DMS153 treated with DMSO at 0.1 percent for 48 hours (cell line): ENCODE measurements around the gene GALNT13.

ENCODE experiments used
- DNase-seq: peaks from one replicate; lab custom pipeline; 2025; ENCODE audit not compliant: unreplicated experiment; lab: John Stamatoyannopoulos, UW

The GALNT13 gene

GRCh38 chr2:154097833-154098398, 226.2 kb downstream of the GALNT13 start:
- DNase-seq: no peak

- no peak for DNase-seq
Measured at GRCh38 chr2:154120706-154121105, 249.0 kb downstream of the GALNT13 start.

GRCh38 chr2:154125891-154126290, 254.2 kb downstream of the GALNT13 start:
- DNase-seq: no peak

- no peak for DNase-seq
Measured at GRCh38 chr2:154130821-154131220, 259.1 kb downstream of the GALNT13 start.

- DNase-seq: no peak
Measured at GRCh38 chr2:154132827-154133226, 261.1 kb downstream of the GALNT13 start.

GRCh38 chr2:154133823-154134222, 262.1 kb downstream of the GALNT13 start:
- DNase-seq: no peak

- no peak for DNase-seq
Measured at GRCh38 chr2:154140249-154141025, 268.7 kb downstream of the GALNT13 start.

- no peak for DNase-seq
Measured at GRCh38 chr2:154142480-154142879, 270.8 kb downstream of the GALNT13 start.

GRCh38 chr2:154143105-154143504, 271.4 kb downstream of the GALNT13 start:
- DNase-seq: no peak

- no peak for DNase-seq
Measured at GRCh38 chr2:154158101-154158500, 286.4 kb downstream of the GALNT13 start.

- DNase-seq: no peak
Measured at GRCh38 chr2:154161286-154161685, 289.6 kb downstream of the GALNT13 start.

- no peak for DNase-seq
Measured at GRCh38 chr2:154170400-154170799, 298.7 kb downstream of the GALNT13 start.

- DNase-seq: no peak
Measured at GRCh38 chr2:154173164-154173563, 301.4 kb downstream of the GALNT13 start.

GRCh38 chr2:154173919-154174318, 302.2 kb downstream of the GALNT13 start:
- DNase-seq: no peak

GRCh38 chr2:154182008-154182407, 310.3 kb downstream of the GALNT13 start:
- no peak for DNase-seq

GRCh38 chr2:154187948-154188347, 316.2 kb downstream of the GALNT13 start:
- no peak for DNase-seq

GRCh38 chr2:154189953-154190352, 318.2 kb downstream of the GALNT13 start:
- DNase-seq: no peak

- no peak for DNase-seq
Measured at GRCh38 chr2:154193246-154193645, 321.5 kb downstream of the GALNT13 start.

GRCh38 chr2:154194909-154195643, 323.4 kb downstream of the GALNT13 start:
- DNase-seq: no peak

- DNase-seq: no peak
Measured at GRCh38 chr2:154195644-154196195, 324.0 kb downstream of the GALNT13 start.

GRCh38 chr2:154198866-154199265, 327.1 kb downstream of the GALNT13 start:
- no peak for DNase-seq

GRCh38 chr2:154203206-154203605, 331.5 kb downstream of the GALNT13 start:
- no peak for DNase-seq
